ENCODE results near the gene CHD5. TPM values are rescaled to one million over a fixed set of nuclear protein-coding genes. Genes with fewer than 3 reads are reported as not detected.
A peak's percentile ranks its signal among the peaks of the same experiment; 100 is the strongest.

CHD5 gene
- total and polyA plus RNA-seq, 2 of the 13 experiments (the other 11 are each of a cell fraction or from before 2014, with no cell fraction given): 0.02 to 0.21 TPM

DNA sequence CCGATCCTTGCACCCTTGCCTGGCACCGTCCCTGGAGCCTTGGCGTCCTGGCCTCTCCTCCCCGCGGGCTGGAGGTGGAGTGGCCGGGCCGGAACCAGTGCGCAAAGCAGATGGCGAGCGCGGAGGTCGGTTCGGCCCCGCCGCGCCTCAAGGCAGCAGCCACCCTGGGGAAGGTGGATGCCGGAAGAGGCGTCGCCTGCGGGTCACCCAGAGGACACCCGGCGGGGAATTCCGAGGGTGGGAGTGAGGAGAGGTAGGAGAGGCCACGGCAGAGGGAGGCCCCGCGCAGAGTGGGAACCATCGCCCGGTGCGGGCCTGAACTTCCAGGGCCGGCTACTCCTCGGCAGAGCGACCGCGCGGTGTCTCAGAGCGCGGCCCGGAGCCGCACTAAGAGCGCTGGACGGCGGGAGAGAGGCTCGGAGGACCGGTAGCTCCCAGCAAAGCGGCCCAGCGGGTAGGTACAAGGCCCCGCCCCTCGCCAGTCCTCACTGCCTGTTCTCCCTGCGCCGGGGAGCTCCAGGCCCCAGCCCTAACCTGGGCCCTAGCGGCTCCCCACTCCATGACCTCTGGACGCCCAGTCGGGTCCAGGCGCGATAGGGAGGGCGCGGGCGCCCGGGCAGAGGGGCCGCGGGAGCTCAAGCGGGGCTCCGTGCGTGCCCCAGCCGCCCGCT is 25.9 kb upstream of the CHD5 start, which contains the start of gene RNF207 (continued):
- TF ChIP-seq, protein P1, sequence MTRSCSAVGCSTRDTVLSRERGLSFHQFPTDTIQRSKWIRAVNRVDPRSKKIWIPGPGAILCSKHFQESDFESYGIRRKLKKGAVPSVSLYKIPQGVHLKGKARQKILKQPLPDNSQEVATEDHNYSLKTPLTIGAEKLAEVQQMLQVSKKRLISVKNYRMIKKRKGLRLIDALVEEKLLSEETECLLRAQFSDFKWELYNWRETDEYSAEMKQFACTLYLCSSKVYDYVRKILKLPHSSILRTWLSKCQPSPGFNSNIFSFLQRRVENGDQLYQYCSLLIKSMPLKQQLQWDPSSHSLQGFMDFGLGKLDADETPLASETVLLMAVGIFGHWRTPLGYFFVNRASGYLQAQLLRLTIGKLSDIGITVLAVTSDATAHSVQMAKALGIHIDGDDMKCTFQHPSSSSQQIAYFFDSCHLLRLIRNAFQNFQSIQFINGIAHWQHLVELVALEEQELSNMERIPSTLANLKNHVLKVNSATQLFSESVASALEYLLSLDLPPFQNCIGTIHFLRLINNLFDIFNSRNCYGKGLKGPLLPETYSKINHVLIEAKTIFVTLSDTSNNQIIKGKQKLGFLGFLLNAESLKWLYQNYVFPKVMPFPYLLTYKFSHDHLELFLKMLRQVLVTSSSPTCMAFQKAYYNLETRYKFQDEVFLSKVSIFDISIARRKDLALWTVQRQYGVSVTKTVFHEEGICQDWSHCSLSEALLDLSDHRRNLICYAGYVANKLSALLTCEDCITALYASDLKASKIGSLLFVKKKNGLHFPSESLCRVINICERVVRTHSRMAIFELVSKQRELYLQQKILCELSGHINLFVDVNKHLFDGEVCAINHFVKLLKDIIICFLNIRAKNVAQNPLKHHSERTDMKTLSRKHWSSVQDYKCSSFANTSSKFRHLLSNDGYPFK (CRISPR knock-in tag; IDR thresholded peaks at IDR 0.05; ENCODE audit: borderline replicate concordance): no peak
- no peak for TF ChIP-seq HOXA9 (CRISPR knock-in tag; IDR thresholded peaks at IDR 0.05; ENCODE audit: borderline replicate concordance)
- TF ChIP-seq ZNF7 (CRISPR knock-in tag; IDR thresholded peaks at IDR 0.05): no peak
- TF ChIP-seq TCF7 (IDR thresholded peaks at IDR 0.05; ENCODE audit: low read depth): no peak
- TF ChIP-seq ZSCAN29 (CRISPR knock-in tag; conservative IDR thresholded peaks at IDR 0.05): no peak
- no peak; the same call in 1 of the 2 replicates for TF ChIP-seq ZNF557 (CRISPR knock-in tag; IDR thresholded peaks at IDR 0.05)
- no peak; the same call in 1 of the 2 replicates for TF ChIP-seq ZSCAN31 (CRISPR knock-in tag; IDR thresholded peaks at IDR 0.05; ENCODE audit: low read depth)
- no peak for TF ChIP-seq ZBTB42 (CRISPR knock-in tag; IDR thresholded peaks at IDR 0.05)
- TF ChIP-seq PRPF4 (IDR thresholded peaks at IDR 0.05; ENCODE audit: low read depth, low read length, poor library complexity, severe bottlenecking): no peak
- no peak for TF ChIP-seq ZNF562 (CRISPR knock-in tag; IDR thresholded peaks at IDR 0.05; ENCODE audit: borderline replicate concordance)
- TF ChIP-seq NCOA5 (CRISPR knock-in tag; IDR thresholded peaks at IDR 0.05): no peak
- TF ChIP-seq SETDB1 (CRISPR knock-in tag; IDR thresholded peaks at IDR 0.05; ENCODE audit: borderline replicate concordance): no peak
- TF ChIP-seq ZIK1 (CRISPR knock-in tag; IDR thresholded peaks at IDR 0.05; ENCODE audit: borderline replicate concordance, low read depth): peak; percentile 69; the same call in 1 of the 2 replicates
- TF ChIP-seq ZNF333 (CRISPR knock-in tag; IDR thresholded peaks at IDR 0.05; ENCODE audit: borderline replicate concordance): peak; percentile 66; the same call in 1 of the 2 replicates
- TF ChIP-seq ZNF709 (CRISPR knock-in tag; IDR thresholded peaks at IDR 0.05): no peak
- peak; percentile 41; the same call in 1 of the 2 replicates for TF ChIP-seq ZNF280B (CRISPR knock-in tag; IDR thresholded peaks at IDR 0.05; ENCODE audit: borderline replicate concordance)
- TF ChIP-seq KDM2A (CRISPR knock-in tag; IDR thresholded peaks at IDR 0.05; ENCODE audit: borderline replicate concordance, low read depth): peak; percentile 84
- TF ChIP-seq HIVEP1 (CRISPR knock-in tag; IDR thresholded peaks at IDR 0.05): peak; percentile 98
- TF ChIP-seq, protein P2, sequence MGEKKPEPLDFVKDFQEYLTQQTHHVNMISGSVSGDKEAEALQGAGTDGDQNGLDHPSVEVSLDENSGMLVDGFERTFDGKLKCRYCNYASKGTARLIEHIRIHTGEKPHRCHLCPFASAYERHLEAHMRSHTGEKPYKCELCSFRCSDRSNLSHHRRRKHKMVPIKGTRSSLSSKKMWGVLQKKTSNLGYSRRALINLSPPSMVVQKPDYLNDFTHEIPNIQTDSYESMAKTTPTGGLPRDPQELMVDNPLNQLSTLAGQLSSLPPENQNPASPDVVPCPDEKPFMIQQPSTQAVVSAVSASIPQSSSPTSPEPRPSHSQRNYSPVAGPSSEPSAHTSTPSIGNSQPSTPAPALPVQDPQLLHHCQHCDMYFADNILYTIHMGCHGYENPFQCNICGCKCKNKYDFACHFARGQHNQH (CRISPR knock-in tag; IDR thresholded peaks at IDR 0.05): peak; percentile 61; the same call in 1 of the 2 replicates
- TF ChIP-seq ZBTB21 (CRISPR knock-in tag; IDR thresholded peaks at IDR 0.05): 0 out of 2 replicates have a peak, but pooled peaks have one; percentile 1
- TF ChIP-seq ZNF619 (CRISPR knock-in tag; IDR thresholded peaks at IDR 0.05): peak; percentile 85
- no peak for TF ChIP-seq MBD4 (IDR thresholded peaks at IDR 0.05; ENCODE audit: borderline replicate concordance, low read length)
- TF ChIP-seq GLMP (CRISPR knock-in tag; IDR thresholded peaks at IDR 0.05; ENCODE audit: borderline replicate concordance): no peak
- no peak for TF ChIP-seq SMC3 (IDR thresholded peaks at IDR 0.05; ENCODE audit: low read length)

All from HepG2 (cell line).